Liver (tissue), 9 donors: Measurements from ENCODE around the gene RHOT2. TPM values are rescaled to one million over a fixed set of nuclear protein-coding genes. Genes with fewer than 3 reads are reported as not detected.
A peak's percentile ranks its signal among the peaks of the same experiment; 100 is the strongest.

Experiments
- DNase-seq: peaks from one replicate; pipeline ENCODE4 v3.0.0-alpha.2; 2017; ENCODE audit warnings: low spot score
- H3K27ac ChIP-seq, 2 donors: one replicate each; pipeline ENCODE4 v1.7.0; 2013; ENCODE audit warnings: inconsistent platforms in 2 of 2, low read length in 2 of 2, control low read depth in 1 of 2, low read depth in 1 of 2, mild to moderate bottlenecking in 1 of 2
- H3K27me3 ChIP-seq, 4 donors: one replicate each; pipeline versions ENCODE4 v1.6.1 to v1.7.0; 2013; ENCODE audit warnings: low read length in 3 of 4, inconsistent platforms in 1 of 4, mild to moderate bottlenecking in 1 of 4, moderate library complexity in 1 of 4; ENCODE audit not compliant: control insufficient read depth in 4 of 4, insufficient read depth in 4 of 4
- H3K36me3 ChIP-seq, 4 donors: one replicate each; pipeline versions ENCODE4 v1.6.1 to v1.7.0; 2013; ENCODE audit warnings: low read length in 3 of 4, mild to moderate bottlenecking in 3 of 4, low read depth in 1 of 4, moderate library complexity in 1 of 4; ENCODE audit not compliant: control insufficient read depth in 4 of 4, insufficient read depth in 3 of 4
- H3K4me1 ChIP-seq, 4 donors: one replicate each; pipeline versions ENCODE4 v1.6.1 to v1.7.0; 2013; ENCODE audit warnings: low read length in 3 of 4, mild to moderate bottlenecking in 3 of 4, moderate library complexity in 1 of 4; ENCODE audit not compliant: control insufficient read depth in 4 of 4, insufficient read depth in 4 of 4
- H3K4me3 ChIP-seq, 3 donors: one replicate each; pipeline versions ENCODE4 v1.6.1 to v1.7.0; 2013; ENCODE audit warnings: low read length in 3 of 3, control low read depth in 1 of 3, low read depth in 1 of 3, mild to moderate bottlenecking in 1 of 3
- H3K9ac ChIP-seq, 2 donors: one replicate each; pipeline ENCODE4 v1.7.0; 2013; ENCODE audit warnings: low read length in 2 of 2, mild to moderate bottlenecking in 2 of 2, moderate library complexity in 2 of 2, control low read depth in 1 of 2, low read depth in 1 of 2
- H3K9me3 ChIP-seq, 4 donors: one replicate each; pipeline versions ENCODE4 v1.6.1 to v1.7.0; 2013; ENCODE audit warnings: low read length in 3 of 4; ENCODE audit not compliant: control insufficient read depth in 4 of 4
- EGR1 ChIP-seq, 2 donors: IDR thresholded peaks; 2 replicates each; pipeline ENCODE4 v1.6.1; 2016 to 2018; ENCODE audit warnings: antibody characterized with exemption in 2 of 2, low read depth in 2 of 2
- FOXA1 ChIP-seq: IDR thresholded peaks from 2 replicates; pipeline ENCODE4 v1.6.1; 2016; ENCODE audit warnings: antibody characterized with exemption
- FOXA2 ChIP-seq: IDR thresholded peaks from 2 replicates; pipeline ENCODE4 v1.6.1; 2016; ENCODE audit warnings: antibody characterized with exemption
- GABPA ChIP-seq, 2 donors: IDR thresholded peaks in 1 of 2; conservative IDR thresholded peaks in 1 of 2; 2 replicates each; pipeline ENCODE4 v1.6.1; 2016; ENCODE audit warnings: antibody characterized with exemption in 2 of 2, mild to moderate bottlenecking in 1 of 2, moderate library complexity in 1 of 2
- HNF4A ChIP-seq, 2 donors: conservative IDR thresholded peaks; 2 replicates each; pipeline ENCODE4 v1.6.1; 2016; ENCODE audit warnings: antibody characterized with exemption in 2 of 2, mild to moderate bottlenecking in 2 of 2
- HNF4G ChIP-seq: IDR thresholded peaks from 2 replicates; pipeline ENCODE4 v1.6.1; 2016; ENCODE audit warnings: antibody characterized with exemption
- JUND ChIP-seq, 2 donors: IDR thresholded peaks; 2 replicates each; pipeline ENCODE4 v1.6.1; 2016; ENCODE audit warnings: antibody characterized with exemption in 2 of 2
- NR2F2 ChIP-seq: IDR thresholded peaks from 2 replicates; pipeline ENCODE4 v1.6.1; 2016; ENCODE audit warnings: antibody characterized with exemption
- RAD21 ChIP-seq, 2 donors: IDR thresholded peaks; 2 replicates each; pipeline ENCODE4 v1.6.1; 2016; ENCODE audit warnings: antibody characterized with exemption in 2 of 2, mild to moderate bottlenecking in 2 of 2
- RXRA ChIP-seq, 2 donors: IDR thresholded peaks; 2 replicates each; pipeline ENCODE4 v1.6.1; 2017 to 2018; ENCODE audit warnings: antibody characterized with exemption in 2 of 2, mild to moderate bottlenecking in 1 of 2
- TAF1 ChIP-seq: conservative IDR thresholded peaks from 2 replicates; pipeline ENCODE4 v1.6.1; 2016; ENCODE audit warnings: antibody characterized with exemption, mild to moderate bottlenecking
- WGBS: extraction: QIAGEN DNeasy Blood & Tissue Kit; methylation state at CpG from one replicate; pipeline ENCODE4 v1.1.7; 2013; 5-methylcytosine and 5-hydroxymethylcytosine counted together
- polyA plus RNA-seq, 2 donors: library from polyadenylated mRNA; stranded (reverse) in 1 of 2; unstranded in 1 of 2; fragments of 200-250 nt in 1 of 2; fragments of >200 nt in 1 of 2; fragmentation: Nextera tagmentation in 1 of 2; extraction: Ambion mirVana in 1 of 2; gene quantifications; one replicate each; pipeline versions ENCODE4 v1.2.1 to v1.2.3, GENCODE V29; 2013 to 2015
- total RNA-seq, 2 donors: library from RNA; depleted of rRNA; stranded (reverse); fragments of >200 nt; gene quantifications; one replicate each; pipeline ENCODE4 v1.2.3, GENCODE V29; 2014
- TF ChIP-seq, protein P1 (sequence below): fragments of 150-350 bp; IDR thresholded peaks from 2 replicates; pipeline ENCODE4 v1.5.1; 2017; ENCODE audit warnings: improper control_type of control experiment, low read depth, low read length; ENCODE audit not compliant: missing input control
- TF ChIP-seq, protein P2 (sequence below): IDR thresholded peaks from 2 replicates; pipeline ENCODE4 v1.6.1; 2016; ENCODE audit warnings: antibody characterized with exemption
- TF ChIP-seq, protein P3 (sequence below): IDR thresholded peaks from 2 replicates; pipeline ENCODE4 v1.6.1; 2016; ENCODE audit warnings: antibody characterized with exemption, mild to moderate bottlenecking
- TF ChIP-seq, protein P4 (sequence below): IDR thresholded peaks from 2 replicates; pipeline ENCODE4 v1.6.1; 2016; ENCODE audit warnings: antibody characterized with exemption
- TF ChIP-seq, protein P5 (sequence below): IDR thresholded peaks from 2 replicates; pipeline ENCODE4 v1.6.1; 2016; ENCODE audit warnings: antibody characterized with exemption
- donor health status: healthy.
- donor health status: healthy.
- donor health status: healthy.
- donor health status: healthy.
- donor health status: healthy.

The RHOT2 gene
- total and polyA plus RNA-seq, 4 donors: 20.8 to 37.9 (median 34.3) TPM

DNA sequence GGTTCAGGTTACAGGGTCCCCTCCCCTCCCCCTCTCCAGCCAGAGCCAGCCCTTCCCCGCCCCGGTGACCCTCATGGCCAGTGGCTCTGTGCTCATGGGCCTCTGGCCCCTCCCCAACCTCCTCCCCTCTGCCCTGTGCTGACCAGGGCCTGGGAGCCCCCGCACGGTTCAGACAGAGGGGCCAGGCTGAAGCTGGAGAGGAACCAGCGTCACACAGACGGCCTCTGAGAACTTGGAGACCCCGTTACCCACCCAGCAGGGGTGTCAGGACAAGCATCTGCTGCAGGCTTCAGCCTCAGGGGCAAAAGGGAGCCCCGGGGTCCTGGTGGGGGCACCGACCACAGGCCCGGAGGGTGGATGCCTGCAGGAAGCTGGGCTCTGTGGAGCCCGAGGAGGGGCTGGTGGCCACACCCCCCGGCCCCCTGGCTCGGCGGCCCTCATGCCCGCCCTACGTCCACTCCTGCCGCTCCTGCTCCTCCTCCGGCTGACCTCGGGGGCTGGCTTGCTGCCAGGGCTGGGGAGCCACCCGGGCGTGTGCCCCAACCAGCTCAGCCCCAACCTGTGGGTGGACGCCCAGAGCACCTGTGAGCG lies 37.0 kb upstream of the RHOT2 start, which contains the start of gene WFIKKN1:
Gene WFIKKN1 (plus strand): TSS at position 171 of the 591 bp plus-strand sequence. CDS start 269 bp downstream, at position 440.
- no peak for TF ChIP-seq NR2F2
- TF ChIP-seq, protein P1, sequence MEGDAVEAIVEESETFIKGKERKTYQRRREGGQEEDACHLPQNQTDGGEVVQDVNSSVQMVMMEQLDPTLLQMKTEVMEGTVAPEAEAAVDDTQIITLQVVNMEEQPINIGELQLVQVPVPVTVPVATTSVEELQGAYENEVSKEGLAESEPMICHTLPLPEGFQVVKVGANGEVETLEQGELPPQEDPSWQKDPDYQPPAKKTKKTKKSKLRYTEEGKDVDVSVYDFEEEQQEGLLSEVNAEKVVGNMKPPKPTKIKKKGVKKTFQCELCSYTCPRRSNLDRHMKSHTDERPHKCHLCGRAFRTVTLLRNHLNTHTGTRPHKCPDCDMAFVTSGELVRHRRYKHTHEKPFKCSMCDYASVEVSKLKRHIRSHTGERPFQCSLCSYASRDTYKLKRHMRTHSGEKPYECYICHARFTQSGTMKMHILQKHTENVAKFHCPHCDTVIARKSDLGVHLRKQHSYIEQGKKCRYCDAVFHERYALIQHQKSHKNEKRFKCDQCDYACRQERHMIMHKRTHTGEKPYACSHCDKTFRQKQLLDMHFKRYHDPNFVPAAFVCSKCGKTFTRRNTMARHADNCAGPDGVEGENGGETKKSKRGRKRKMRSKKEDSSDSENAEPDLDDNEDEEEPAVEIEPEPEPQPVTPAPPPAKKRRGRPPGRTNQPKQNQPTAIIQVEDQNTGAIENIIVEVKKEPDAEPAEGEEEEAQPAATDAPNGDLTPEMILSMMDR: peak; percentile 1
- DNase-seq: peak; percentile 56
- Histone ChIP-seq H3K27ac (peak within 1 kb of the TSS in 1 of 2 donors; percentile 38), H3K4me1 (peaks cover 33 to 60% (median 50%) of the 10 kb centered on the region in 4 donors), H3K36me3 (peaks cover 0 to 12% (median 3%) of the 10 kb centered on the region in 4 donors), H3K9ac (no peak within 1 kb of the TSS), H3K9me3 (no peaks in the 10 kb centered on the region), H3K27me3 (no peaks in the 10 kb centered on the region), H3K4me3 (no peak within 1 kb of the TSS)
- WGBS: 7% methylated on average over 23 of the region's 23 CpGs

DNA sequence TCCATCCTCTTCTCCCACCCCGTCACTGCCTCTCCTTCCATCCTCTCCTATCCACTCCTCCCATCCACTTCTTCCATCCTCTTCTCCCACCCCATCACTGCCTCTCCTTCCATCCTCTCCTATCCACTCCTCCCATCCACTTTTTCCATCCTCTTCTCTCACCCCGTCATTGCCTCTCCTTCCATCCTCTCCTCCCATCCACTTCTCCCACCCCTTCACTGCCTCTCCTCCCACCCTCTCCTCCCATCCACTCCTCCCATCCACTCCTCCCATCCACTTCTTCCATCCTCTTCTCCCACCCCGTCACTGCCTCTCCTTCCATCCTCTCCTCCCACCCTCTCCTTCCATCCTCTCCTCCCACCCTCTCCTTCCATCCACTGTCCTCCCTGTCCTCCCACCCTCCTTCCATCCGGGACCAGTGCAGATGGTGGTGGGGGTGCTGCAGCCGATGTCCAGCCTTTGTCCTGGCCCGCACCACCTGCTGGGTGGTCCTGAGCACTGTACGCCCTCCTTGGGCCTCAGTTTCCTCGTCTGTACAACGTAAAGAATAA lies 36.0 kb upstream of the RHOT2 start:
- WGBS: 77% methylated on average over 9 of the region's 9 CpGs
- peaks cover 0 to 9% (median 1%) of the 10 kb centered on the region in 4 donors for H3K36me3 ChIP-seq

More for the DNA sequence above, 36.0 kb upstream of the RHOT2 start:
- H3K4me1 ChIP-seq: peaks cover 33 to 60% (median 51%) of the 10 kb centered on the region in 4 donors
- no peak overlapping the region for H3K9ac ChIP-seq
- TF ChIP-seq, protein P1: no peak
- TF ChIP-seq GABPA (IDR thresholded peaks at IDR 0.05 in 1 of 2, conservative IDR thresholded peaks at IDR 0.05 in 1 of 2) (no peak), TAF1 (no peak), RAD21 (IDR thresholded peaks at IDR 0.05) (no peak), HNF4G (no peak), JUND (IDR thresholded peaks at IDR 0.05) (no peak), EGR1 (IDR thresholded peaks at IDR 0.05; ENCODE audit: low read depth in 2 of 2) (no peak), FOXA1 (no peak), FOXA2 (no peak), HNF4A (conservative IDR thresholded peaks at IDR 0.05) (no peak), NR2F2 (no peak), RXRA (IDR thresholded peaks at IDR 0.05) (no peak)
- TF ChIP-seq, protein P2, sequence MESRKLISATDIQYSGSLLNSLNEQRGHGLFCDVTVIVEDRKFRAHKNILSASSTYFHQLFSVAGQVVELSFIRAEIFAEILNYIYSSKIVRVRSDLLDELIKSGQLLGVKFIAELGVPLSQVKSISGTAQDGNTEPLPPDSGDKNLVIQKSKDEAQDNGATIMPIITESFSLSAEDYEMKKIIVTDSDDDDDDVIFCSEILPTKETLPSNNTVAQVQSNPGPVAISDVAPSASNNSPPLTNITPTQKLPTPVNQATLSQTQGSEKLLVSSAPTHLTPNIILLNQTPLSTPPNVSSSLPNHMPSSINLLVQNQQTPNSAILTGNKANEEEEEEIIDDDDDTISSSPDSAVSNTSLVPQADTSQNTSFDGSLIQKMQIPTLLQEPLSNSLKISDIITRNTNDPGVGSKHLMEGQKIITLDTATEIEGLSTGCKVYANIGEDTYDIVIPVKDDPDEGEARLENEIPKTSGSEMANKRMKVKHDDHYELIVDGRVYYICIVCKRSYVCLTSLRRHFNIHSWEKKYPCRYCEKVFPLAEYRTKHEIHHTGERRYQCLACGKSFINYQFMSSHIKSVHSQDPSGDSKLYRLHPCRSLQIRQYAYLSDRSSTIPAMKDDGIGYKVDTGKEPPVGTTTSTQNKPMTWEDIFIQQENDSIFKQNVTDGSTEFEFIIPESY: no peak
- TF ChIP-seq, protein P3, sequence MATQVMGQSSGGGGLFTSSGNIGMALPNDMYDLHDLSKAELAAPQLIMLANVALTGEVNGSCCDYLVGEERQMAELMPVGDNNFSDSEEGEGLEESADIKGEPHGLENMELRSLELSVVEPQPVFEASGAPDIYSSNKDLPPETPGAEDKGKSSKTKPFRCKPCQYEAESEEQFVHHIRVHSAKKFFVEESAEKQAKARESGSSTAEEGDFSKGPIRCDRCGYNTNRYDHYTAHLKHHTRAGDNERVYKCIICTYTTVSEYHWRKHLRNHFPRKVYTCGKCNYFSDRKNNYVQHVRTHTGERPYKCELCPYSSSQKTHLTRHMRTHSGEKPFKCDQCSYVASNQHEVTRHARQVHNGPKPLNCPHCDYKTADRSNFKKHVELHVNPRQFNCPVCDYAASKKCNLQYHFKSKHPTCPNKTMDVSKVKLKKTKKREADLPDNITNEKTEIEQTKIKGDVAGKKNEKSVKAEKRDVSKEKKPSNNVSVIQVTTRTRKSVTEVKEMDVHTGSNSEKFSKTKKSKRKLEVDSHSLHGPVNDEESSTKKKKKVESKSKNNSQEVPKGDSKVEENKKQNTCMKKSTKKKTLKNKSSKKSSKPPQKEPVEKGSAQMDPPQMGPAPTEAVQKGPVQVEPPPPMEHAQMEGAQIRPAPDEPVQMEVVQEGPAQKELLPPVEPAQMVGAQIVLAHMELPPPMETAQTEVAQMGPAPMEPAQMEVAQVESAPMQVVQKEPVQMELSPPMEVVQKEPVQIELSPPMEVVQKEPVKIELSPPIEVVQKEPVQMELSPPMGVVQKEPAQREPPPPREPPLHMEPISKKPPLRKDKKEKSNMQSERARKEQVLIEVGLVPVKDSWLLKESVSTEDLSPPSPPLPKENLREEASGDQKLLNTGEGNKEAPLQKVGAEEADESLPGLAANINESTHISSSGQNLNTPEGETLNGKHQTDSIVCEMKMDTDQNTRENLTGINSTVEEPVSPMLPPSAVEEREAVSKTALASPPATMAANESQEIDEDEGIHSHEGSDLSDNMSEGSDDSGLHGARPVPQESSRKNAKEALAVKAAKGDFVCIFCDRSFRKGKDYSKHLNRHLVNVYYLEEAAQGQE: no peak
- TF ChIP-seq, protein P4, sequence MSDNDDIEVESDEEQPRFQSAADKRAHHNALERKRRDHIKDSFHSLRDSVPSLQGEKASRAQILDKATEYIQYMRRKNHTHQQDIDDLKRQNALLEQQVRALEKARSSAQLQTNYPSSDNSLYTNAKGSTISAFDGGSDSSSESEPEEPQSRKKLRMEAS: no peak
- TF ChIP-seq, protein P5, sequence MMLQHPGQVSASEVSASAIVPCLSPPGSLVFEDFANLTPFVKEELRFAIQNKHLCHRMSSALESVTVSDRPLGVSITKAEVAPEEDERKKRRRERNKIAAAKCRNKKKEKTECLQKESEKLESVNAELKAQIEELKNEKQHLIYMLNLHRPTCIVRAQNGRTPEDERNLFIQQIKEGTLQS: no peak
- no peak overlapping the region for H3K27ac ChIP-seq
- DNase-seq: no peak
- no peak overlapping the region for H3K4me3 ChIP-seq
- H3K9me3 ChIP-seq: no peaks in the 10 kb centered on the region
- no peaks in the 10 kb centered on the region for H3K27me3 ChIP-seq
